GM10847 (cell line): ENCODE measurements around the gene CCDC175.

Experiments used
- POLR2A ChIP-seq: IDR thresholded peaks from 2 replicates; pipeline ENCODE4 v1.6.1; 2011; ENCODE audit not compliant: insufficient read length; ENCODE audit errors: extremely low read depth

The CCDC175 gene

DNA sequence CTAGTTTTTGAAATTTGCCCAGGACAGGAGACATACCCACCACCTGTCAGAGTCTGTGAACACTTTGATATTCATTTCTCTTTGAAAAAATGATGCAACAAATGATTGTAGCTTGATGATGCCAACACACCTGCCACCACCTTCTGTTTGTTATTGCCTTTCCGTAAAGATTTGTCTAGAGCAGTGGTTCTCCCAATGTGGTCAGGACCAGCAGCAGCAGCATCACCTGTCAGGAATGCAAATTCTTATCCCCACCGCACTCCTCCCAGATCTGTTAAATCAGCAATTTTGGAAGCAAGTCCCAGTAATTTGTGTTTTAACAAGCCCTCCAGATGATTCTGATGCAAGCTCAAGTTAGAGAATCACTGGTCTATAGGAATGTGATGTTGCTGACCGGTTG, 9.9 kb downstream of the CCDC175 start:
- TF ChIP-seq POLR2A = no peak

DNA sequence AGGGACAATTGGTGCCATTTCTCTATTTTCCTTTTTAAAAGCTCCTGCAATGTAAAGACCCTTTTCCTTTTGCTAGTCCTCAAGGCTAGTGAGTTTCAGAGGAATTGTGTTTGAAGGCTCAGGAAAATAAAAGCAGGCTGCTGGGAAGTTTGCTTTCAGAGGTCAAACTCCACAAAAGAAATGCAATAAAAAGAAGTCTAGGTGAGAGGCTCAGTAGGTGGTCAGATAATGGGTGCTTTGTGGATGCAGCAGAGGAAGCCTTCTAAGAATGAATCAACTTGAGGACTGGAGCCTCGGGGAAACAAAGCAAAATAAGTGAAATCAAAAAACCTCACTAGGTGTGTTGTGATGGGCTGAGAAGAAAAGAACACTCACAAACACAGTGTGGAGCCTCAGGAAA, 10.3 kb downstream of the CCDC175 start:
- no peak for TF ChIP-seq POLR2A

DNA sequence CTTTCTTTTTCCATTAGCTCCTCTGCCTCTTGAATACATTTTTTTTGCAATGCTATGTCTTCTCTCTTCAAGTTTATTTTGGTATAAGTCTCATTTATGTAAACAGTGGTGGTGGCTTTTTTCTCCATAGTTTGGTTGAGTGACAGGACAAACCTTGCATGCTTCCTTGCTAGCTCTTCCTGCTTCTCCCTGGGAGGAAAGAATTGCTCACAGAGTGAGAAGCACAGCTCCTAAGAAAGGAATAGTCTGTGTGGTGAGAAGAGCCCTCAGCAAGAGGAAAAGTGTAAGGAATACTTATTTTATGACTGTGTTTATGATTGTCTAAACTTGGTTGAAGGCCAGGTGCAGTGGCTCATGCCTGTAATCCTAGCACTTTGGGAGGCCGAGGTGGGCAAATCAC, 11.5 kb downstream of the CCDC175 start:
- TF ChIP-seq POLR2A = no peak

DNA sequence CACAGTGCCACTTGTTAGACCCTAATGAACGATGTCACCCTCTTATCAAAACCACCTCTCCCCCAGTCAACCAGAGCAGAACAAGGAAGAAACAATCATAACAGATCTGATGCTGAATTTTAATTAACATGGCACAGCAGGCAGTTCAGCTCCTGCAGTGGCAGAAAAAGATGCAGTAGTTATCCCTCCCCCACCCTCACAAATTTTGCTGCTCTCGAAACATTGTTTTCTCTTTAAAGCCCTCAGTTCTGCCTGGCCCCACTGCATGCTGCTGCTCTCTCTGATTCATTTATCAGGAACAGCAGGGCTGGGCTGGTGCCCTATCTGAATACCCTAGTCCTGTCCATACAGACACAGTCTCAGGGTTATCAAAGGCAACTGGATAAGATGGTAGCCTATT, 12.2 kb downstream of the CCDC175 start:
- no peak for TF ChIP-seq POLR2A

DNA sequence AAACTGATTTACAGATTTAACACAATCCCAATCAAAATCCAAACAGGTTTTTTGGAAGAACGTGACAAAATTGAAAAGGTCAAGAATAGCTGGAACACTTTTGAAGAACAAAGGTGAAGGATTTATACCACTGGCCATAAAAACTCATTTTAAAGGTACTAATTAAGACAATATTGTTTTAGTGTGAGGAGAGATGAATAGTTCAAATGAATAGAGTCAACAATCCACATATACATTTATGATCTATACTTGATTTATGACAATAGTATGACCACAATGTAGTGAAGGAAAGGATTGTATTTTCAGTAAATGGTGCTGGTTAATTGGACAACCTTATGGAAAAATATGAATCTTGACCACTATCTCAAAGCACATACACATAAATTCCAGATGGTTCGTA, 29.3 kb downstream of the CCDC175 start:
- TF ChIP-seq POLR2A = no peak

DNA sequence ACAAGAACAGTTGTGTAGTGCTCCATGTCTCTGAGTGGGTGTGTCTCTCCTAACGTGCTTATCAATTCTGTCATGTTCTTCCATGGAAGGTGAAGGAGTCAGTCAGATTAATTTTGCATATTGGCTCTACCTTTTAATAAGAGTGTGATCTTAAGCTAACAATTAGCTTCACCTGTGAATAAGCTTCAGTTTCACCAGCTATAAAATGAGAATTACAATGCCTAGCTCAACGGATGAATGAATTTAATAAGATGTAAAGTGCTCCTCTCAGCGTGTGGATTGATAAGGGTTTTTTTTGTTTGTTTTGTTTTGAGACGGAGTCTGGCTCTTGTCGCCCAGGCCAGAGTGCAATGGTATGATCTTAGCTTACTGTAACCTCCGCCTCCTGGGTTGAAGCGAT, 32.7 kb downstream of the CCDC175 start:
- TF ChIP-seq POLR2A = no peak

DNA sequence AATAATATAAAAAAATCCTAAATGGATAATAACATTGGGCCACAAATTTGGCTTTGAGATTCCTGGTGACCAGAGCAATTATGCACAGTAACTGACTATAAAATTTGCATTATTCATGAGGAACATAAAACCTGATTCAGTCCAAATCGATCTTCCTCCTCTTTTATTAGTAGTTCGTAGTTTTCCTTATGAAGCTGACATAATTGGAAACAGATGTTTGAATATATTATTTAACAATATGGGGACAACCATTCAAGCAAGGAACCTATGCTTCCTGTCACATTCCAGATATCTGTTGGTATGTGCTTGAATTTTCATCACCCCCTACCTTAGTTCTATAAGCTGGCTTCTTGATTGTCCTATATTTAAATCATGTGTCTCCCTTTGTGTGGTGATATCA, 34.9 kb downstream of the CCDC175 start:
- no peak for TF ChIP-seq POLR2A

DNA sequence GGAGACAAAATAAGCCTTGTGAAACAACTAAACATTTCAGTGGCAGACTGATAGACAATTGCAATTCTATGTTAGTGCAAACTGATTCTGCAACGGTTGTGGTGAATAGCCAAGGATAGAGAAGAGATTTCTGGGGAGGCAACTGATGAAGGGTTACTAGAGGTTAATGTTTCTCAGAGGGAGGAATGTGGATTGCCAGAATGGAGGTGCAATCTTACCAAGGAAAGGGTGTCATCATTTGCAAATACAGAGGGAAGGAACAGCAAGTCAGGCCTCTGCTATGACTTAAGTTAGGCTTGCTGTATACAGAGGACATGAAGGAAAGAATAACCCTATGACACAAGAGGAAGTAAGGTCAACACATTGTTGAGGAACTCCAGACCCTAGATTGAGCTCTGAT, 35.8 kb downstream of the CCDC175 start:
- no peak for TF ChIP-seq POLR2A

DNA sequence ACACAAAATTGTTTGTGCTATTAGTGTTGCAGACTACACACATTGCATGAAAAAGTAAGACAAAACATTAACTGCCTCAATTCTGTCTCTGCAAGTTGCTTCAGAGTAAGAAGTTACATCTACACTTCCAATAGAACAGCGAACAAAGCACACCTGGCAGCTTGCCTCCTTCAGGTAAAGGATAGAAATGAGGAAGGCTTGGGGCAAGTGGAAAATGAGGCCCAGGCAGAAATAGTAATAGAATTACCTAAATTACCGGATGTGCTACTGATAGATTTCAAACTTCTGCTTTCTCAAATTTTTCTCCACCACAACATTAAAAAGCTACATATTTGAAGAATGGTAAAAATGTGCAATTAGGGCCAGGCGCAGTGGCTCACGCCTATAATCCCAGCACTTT, 37.7 kb downstream of the CCDC175 start:
- TF ChIP-seq POLR2A = no peak

DNA sequence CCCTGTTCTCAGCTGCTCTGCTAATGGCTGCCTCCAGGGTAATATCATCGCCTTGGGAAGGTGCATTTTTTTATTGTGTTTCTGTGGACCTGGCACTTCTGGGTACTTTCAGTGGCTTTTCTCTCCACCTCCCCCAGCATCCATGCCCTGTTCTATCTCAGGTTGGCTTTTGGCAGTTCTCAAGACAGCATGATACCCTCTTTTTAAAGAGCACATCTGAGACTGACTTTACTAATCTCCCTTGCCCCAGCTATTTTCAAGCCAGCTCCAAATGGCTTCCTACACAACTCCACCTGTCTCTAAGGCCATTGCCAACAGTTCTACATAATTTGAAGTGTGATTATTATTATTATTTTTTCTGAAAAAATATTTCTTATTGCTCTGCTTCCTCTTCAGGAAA, 39.1 kb downstream of the CCDC175 start:
- no peak for TF ChIP-seq POLR2A

DNA sequence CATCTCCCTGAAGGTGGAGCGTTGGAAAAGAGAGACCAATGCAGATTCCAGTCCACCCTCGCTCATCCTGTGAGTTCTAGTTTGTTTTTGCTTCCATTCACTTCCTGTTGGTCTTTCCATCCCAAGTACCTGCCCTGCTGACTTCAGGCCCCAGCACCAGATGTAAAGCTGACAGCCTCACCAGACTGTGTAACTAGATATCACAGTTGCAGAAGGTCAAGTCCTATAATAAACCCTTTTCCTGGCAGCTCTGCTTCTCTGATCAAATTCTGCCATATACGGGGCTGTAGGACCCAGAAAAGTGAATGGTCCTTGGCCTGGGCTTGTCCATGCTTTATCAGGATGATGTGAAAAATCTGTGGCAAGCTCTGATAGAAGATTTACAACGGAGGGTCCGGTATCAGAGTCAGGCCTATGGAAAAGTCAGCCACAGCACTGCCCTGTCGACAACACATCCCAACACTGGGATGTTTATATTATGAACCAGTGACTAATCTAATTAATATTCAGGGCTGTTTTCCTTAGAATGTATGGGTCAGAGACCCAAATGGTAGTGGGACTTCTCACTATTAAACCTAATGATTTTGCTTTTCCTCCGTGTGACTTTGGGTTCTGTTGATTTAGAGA, 42.1 kb downstream of the CCDC175 start:
- no peak for TF ChIP-seq POLR2A

DNA sequence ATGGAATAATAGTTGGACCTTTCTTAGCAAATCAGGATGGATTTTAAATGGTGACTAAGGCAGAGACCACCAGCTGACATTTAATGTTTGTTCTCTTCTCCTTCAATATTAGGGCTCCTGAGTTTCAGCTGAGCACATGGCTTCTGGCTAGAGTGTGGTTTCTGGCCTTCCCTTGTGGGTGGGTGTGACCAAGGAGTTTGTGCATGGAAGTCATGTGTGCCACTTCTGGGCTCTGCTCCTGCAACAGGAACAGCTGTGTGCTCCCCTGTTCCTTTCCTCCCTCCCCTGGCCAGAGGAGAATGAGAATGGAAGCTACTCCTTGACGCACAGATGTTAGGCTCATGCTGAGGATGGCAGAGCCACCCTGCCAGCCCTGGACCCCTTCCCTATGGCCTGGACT, 44.2 kb downstream of the CCDC175 start:
- TF ChIP-seq POLR2A = no peak

DNA sequence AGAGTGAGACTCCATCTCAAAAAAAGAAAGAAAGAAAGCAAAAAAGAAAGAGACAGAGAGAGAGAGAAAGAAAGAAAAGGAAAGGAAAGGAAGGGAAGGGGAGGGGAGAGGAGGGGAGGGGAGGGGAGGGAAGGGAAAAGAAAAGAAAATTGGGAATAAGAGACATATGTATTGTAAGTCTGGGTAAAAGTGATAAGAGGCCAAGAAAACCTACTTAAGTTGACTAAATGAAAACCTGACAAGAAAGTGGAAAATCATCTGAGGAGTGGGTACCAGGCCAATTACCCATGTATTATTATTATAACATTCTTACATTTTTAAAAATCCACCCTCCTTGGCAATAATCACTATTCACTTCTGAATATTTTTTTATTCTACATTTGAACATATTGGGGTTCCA, 46.3 kb downstream of the CCDC175 start:
- no peak for TF ChIP-seq POLR2A

DNA sequence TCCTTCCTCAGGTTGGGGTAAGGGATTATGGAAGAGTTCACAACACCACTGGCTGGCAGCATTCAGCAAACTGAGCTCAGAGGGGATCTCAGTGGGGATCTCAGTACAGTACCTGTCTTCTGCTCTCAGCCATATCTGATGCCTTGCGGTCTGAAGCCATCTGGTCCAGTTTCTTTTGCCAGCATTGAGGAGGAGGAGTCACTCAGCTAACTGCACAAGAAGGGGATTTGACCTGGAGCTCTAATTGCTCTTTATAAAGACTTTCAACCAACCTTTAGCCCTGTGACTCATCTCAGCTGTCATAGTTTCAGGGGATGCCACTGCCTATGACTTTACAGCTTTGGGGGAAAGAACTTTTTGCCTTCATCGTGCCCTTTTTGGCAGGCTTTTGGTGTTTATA, 47.4 kb downstream of the CCDC175 start:
- no peak for TF ChIP-seq POLR2A

DNA sequence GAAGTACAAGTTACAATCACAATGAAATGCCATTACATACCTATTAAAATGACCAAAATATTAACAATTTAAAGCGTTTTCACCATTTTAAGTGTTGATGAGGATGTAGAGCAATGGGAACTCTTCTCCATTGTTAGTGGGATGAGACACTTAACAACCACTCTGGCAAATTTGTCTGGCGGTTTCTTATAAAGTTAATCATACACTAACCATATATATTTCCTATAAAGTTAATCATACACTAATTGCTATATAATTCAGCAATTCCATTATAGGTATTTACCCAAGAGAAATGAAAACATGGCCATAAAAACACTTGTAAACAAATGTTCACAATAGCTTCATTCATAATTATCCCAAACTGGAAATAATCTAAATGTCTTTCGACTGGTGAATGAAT, 56.4 kb downstream of the CCDC175 start:
- no peak for TF ChIP-seq POLR2A

DNA sequence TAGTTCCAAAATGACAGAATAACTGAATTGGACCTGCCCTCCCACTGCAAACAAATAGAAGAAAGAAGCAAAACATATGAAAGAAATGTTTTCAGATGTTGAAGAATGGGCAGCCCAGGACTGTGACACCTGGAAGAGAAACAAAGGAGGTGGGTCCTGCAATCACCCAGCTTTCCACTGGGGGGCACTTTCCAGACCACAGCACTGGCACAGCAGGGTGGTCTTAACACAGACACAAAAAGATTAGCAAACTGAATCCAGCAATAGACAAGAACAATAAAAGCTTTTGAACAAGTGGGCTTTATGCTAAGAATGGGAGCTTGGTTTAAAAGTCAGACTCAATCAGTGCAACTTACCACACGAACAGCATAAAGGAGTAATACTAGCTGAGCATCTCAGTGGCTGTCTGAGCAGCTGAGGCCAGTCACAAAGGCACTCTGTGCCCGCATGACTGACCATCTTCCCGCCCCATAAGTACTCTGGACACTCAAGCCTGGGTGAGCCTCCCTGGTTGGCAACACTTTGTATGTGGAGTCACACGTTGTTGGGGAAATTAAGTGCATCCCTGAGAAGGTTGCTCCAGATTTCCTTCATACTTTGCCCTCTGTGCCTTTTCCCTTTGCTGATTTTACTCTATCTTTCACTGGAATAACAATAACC, 64.6 kb downstream of the CCDC175 start:
- TF ChIP-seq POLR2A = no peak

DNA sequence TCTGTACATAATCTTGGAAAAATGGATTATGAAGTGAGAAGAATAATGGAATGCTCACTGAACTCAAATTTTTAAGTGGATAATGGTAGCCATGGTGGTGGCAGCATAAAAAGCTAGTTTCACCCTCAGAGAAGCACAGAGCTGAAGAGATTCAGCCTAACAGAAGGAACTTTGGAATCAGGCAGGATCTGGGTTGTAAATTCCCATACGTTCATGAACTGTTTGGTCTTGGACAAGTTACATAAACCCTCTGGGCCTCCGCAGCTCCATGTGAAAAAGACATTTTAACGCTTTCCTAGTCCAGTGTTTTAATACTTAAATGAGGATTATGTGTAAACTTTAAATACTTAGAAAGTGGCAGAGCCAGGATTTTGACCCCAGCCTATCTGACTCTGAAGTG, 65.6 kb downstream of the CCDC175 start:
- no peak for TF ChIP-seq POLR2A

DNA sequence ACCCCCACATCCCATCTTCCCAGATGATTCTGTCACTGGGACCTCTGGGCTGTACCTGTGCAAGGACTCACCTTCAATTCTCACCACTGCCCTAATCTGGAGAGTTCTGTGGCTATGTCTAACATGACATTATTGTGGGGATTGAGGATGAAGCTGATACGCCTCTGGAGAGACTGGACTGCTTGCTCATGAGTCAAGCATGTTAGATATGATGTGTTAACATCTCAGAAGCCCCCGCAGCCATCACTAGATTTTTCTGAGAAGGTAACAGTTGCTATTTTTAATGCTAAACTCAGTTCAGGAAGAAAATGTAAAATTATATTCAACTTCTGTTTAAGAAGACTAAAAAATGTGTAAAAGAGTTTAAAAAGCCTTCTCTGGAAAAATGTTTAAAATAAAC, 66.6 kb downstream of the CCDC175 start:
- no peak for TF ChIP-seq POLR2A

DNA sequence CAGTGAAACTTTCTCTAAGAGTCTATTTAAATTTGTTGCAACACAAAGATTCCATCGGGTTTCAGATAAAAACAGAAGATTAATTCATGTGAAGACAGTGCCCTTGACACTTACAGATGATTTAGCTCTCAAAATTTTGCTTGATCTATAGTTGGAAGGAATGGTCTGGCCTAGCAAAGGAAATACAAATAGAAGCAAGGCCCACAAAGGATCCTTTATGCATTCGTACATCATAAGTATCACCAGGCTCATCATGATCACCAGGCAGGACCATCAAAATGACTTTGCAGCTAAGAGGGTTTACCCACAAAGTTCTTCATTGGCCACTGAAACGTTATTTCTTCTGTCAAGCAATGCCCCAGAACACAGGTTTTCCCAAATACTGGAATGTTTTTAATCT, 67.5 kb downstream of the CCDC175 start:
- no peak for TF ChIP-seq POLR2A
